HL-60 (cell line): Measurements from ENCODE around the gene FAM120AOS.

Experiments used
- DNase-seq, 2 experiments: peaks; one replicate each; pipeline ENCODE4 v3.0.0-alpha.2; 2010 to 2020; ENCODE audit warnings: low read depth in 1 of 2, low spot score in 1 of 2
- H3K27ac ChIP-seq: fragments of 250-450 bp; sonication (Bioruptor Pico); replicated peaks from 2 replicates; pipeline ENCODE4 v1.5.1; 2020; ENCODE audit warnings: mild to moderate bottlenecking, moderate library complexity
- H3K27me3 ChIP-seq: fragments of 250-450 bp; sonication (Bioruptor Pico); 2 replicates; pipeline ENCODE4 v1.5.1; 2021; ENCODE audit warnings: mild to moderate bottlenecking, moderate library complexity; ENCODE audit not compliant: insufficient read depth, poor library complexity, severe bottlenecking
- H3K4me3 ChIP-seq: replicated peaks from 2 replicates; pipeline ENCODE4 v1.5.1; 2011; ENCODE audit warnings: mild to moderate bottlenecking, control low read depth, low read length; ENCODE audit not compliant: insufficient read depth
- GABPA ChIP-seq: IDR thresholded peaks from 2 replicates; pipeline ENCODE4 v1.6.1; 2012; ENCODE audit warnings: low read depth
- POLR2AphosphoS5 ChIP-seq: IDR thresholded peaks from 2 replicates; pipeline ENCODE4 v1.6.1; 2012; ENCODE audit warnings: low read depth
- SPI1 ChIP-seq: IDR thresholded peaks from 2 replicates; pipeline ENCODE4 v1.6.1; 2012; ENCODE audit warnings: low read depth, mild to moderate bottlenecking, borderline replicate concordance
- TF ChIP-seq, protein P1 (sequence below): IDR thresholded peaks from 2 replicates; pipeline ENCODE4 v1.6.1; 2012; ENCODE audit warnings: low read depth; ENCODE audit not compliant: insufficient replicate concordance
- TF ChIP-seq, protein P2 (sequence below): IDR thresholded peaks from one replicate; pipeline ENCODE4 v1.5.1; 2011; ENCODE audit warnings: low read length, control low read depth, inconsistent platforms; ENCODE audit not compliant: insufficient read depth

Gene FAM120AOS

DNA sequence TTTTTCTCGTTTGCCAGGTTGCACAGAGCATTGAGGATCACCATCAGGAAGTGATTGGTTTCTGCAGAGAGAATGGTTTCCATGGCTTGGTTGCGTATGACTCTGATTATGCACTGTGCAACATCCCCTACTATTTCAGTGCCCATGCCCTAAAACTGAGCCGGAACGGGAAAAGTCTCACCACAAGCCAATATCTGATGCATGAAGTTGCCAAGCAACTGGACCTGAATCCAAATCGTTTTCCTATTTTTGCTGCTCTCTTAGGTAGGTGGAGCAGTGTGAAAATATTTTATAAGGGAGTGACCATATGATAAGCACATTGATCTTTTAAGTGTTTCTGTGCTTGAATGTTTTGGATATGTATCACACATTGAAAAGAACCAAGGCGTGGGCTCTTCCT is 17.7 kb upstream of the FAM120AOS start:
- Histone ChIP-seq H3K4me3 (no peak overlapping the region), H3K27me3 (no peaks in the 10 kb centered on the region), H3K27ac (no peak overlapping the region)
- TF ChIP-seq GABPA (no peak), POLR2AphosphoS5 (no peak), SPI1 (no peak)
- TF ChIP-seq, protein P1, sequence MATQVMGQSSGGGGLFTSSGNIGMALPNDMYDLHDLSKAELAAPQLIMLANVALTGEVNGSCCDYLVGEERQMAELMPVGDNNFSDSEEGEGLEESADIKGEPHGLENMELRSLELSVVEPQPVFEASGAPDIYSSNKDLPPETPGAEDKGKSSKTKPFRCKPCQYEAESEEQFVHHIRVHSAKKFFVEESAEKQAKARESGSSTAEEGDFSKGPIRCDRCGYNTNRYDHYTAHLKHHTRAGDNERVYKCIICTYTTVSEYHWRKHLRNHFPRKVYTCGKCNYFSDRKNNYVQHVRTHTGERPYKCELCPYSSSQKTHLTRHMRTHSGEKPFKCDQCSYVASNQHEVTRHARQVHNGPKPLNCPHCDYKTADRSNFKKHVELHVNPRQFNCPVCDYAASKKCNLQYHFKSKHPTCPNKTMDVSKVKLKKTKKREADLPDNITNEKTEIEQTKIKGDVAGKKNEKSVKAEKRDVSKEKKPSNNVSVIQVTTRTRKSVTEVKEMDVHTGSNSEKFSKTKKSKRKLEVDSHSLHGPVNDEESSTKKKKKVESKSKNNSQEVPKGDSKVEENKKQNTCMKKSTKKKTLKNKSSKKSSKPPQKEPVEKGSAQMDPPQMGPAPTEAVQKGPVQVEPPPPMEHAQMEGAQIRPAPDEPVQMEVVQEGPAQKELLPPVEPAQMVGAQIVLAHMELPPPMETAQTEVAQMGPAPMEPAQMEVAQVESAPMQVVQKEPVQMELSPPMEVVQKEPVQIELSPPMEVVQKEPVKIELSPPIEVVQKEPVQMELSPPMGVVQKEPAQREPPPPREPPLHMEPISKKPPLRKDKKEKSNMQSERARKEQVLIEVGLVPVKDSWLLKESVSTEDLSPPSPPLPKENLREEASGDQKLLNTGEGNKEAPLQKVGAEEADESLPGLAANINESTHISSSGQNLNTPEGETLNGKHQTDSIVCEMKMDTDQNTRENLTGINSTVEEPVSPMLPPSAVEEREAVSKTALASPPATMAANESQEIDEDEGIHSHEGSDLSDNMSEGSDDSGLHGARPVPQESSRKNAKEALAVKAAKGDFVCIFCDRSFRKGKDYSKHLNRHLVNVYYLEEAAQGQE = no peak
- TF ChIP-seq, protein P2, sequence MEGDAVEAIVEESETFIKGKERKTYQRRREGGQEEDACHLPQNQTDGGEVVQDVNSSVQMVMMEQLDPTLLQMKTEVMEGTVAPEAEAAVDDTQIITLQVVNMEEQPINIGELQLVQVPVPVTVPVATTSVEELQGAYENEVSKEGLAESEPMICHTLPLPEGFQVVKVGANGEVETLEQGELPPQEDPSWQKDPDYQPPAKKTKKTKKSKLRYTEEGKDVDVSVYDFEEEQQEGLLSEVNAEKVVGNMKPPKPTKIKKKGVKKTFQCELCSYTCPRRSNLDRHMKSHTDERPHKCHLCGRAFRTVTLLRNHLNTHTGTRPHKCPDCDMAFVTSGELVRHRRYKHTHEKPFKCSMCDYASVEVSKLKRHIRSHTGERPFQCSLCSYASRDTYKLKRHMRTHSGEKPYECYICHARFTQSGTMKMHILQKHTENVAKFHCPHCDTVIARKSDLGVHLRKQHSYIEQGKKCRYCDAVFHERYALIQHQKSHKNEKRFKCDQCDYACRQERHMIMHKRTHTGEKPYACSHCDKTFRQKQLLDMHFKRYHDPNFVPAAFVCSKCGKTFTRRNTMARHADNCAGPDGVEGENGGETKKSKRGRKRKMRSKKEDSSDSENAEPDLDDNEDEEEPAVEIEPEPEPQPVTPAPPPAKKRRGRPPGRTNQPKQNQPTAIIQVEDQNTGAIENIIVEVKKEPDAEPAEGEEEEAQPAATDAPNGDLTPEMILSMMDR = no peak
- no peak for DNase-seq

DNA sequence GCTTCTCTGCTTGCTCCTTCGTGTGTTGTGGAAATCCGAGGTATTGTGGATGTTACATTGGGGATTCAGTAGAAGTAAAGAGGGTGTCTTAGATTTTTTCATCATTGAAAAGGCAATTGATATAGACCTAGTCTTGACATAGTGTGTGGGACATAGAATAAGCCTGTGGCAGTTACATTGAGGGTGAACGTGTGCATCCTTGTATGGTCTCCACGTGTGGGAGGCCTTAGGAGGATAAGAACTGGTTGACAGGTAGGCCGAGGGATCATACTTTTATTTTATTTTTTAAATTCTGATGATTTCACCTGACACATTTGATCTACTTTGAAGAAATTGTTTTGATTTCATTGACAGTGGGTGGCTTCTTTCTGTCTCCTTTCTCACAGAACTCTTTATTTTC is 17.0 kb upstream of the FAM120AOS start:
- no peak for DNase-seq
- H3K27ac ChIP-seq = no peak overlapping the region
- no peaks in the 10 kb centered on the region for H3K27me3 ChIP-seq
- H3K4me3 ChIP-seq = no peak overlapping the region
- TF ChIP-seq, protein P1 = no peak
- TF ChIP-seq, protein P2 = no peak
- TF ChIP-seq POLR2AphosphoS5 (no peak), SPI1 (no peak), GABPA (no peak)

DNA sequence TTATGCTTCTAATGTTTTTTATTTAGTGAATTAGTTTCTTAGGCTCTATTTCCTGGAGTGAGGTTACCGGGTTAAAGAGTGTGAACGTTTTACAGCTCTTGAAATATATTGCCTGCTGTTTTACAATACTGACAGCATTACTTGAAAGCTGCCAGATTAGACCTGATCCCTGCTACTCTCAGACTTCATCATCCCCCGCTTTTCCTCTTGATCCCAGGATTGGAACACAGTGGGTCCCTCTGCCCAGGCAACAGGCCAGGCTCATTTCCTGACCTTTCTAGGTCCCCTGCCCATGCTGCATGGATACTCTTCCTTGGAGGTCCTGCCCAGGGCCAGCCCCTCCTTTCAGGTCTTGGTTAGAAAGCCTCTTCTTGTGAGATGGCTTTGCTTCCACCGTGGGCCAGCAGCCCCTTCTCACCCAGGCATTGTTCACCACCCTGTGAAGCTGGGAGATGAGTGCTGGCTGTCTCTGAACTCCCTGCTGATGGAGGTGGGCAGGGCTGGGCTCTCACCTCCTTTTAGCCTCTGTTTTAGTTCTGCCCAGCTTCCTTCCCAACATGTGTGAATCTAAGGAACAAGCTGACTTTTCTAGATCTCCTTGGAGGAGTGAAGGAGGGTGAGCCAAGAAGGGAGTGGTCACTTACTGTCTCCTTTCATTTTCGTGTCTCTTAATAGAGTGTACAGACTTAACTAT is 15.5 kb upstream of the FAM120AOS start:
- DNase-seq = no peak
- no peak overlapping the region for H3K4me3 ChIP-seq
- H3K27ac ChIP-seq = no peak overlapping the region
- no peaks in the 10 kb centered on the region for H3K27me3 ChIP-seq
- TF ChIP-seq SPI1 (no peak), POLR2AphosphoS5 (no peak), GABPA (no peak)
- TF ChIP-seq, protein P2 = no peak
- TF ChIP-seq, protein P1 = no peak
